NCI-H510A treated with DMSO at 0.1 percent for 48 hours (cell line): ENCODE measurements around the gene SIGLEC8.
"Not testable (repeated sequence)": the region's sequence is repeated elsewhere in the genome, so short reads cannot be mapped to it uniquely, and the experiment has no call there.

Experiments used
- DNase-seq: peaks from one replicate; lab custom pipeline; 2025; lab: John Stamatoyannopoulos, UW

The SIGLEC8 gene

DNA sequence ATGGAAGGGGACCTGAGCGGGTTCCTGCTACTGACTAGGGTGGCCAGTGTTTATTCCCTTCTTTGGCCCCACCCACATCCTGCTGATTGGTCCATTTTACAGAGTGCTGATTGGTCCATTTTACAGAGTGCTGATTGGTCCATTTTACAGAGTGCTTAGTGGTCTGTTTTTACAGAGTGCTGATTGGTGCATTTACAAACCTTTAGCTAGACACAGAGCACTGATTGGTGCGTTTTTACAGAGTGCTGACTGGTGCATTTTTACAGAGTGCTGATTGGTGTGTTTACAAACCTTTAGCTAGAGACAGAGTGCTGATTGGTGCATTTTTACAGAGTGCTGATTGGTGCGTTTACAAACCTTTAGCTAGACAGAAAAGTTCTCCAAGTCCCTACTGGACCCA lies 10.7 kb downstream of the SIGLEC8 start:
- DNase-seq: not testable (repeated sequence)

DNA sequence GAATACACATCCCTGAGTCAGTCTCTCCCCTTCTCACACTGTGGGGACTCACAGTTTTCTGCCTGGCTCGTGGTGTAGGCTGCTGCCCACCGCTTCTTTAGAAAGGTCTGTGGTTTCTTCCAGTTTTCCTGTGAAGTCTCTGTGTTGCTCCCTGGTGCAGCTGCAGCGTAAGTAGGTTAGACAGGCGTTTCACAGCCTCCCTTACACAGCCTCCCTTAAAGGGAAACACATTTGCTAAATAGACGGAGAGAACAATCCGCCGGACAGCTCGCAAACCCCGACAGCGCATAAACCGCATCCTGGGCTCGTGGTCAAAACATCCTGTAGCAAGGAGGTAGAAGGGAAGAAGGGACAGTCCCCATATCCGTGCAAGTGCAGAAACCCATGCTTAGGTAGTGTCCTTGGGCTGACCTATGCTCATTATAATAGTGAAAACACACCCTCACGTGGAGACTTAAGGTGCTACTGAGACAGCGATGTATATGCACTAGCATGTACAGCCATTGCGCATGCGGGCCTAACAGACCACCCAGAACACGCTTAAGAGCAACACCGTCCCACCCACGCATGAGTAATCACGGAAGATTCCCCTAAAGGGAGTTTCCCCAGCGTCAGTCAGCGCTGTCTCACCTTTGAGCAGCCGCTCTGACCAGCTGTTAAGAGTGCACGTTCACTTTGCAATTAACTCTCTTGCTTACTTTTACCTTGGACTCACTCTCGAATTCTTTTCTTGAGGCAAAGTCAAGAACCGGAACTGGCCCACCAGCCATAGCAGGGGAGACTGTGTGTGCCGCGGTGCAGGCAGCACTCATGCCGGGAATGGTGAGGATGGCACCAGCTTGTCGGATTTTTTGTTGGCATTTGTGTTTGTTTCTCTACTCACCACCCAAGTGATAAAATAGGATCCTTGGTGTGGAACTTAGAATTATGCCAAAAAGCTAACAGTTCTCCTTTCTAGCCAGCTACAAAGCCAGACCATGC lies 16.6 kb downstream of the SIGLEC8 start:
- DNase-seq: no peak

DNA sequence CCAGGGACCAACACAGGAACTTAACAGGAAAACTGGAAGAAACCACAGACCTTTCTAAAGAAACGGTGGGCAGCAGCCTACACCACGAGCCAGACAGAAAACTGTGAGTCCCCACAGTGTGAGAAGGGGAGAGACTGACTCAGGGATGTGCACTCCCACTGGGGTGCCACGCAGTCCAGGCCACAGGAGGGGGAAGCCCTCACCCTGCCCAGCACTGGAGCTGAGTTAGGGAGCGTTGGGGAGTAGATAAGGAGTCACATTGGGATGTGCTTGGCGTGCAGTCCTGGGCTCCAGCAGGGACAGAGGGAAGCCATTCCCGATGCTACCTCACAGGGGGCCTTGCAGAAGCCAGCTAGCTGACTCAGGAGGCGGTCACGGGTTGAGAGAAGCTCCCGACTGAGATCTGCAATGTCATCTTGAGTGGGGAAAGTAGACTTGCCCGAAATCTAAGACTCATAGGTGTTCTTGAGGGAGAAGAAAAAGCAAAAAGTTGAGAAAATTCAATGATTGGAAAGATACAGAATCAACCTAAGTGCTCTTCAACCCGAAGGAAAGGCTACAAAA lies 17.3 kb downstream of the SIGLEC8 start:
- DNase-seq: no peak

DNA sequence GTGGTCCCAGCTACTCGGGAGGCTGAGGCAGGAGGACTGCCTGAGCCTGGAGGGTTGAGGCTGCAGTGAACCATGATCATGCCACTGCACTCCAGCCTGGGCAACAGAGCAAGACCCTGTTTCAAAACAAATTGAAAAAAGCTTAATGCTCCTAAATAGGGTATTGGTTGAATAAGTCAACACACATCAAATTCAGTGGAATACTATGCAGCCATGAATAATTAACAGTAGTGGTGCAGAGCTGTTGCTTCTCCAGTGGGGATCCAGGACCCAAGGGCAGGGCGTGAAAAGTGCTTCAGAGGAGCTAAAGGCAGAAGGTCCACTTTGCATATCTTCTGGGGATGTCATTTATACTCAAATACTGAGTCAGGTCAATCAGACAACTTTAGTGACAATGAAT lies 18.2 kb downstream of the SIGLEC8 start:
- DNase-seq: no peak

DNA sequence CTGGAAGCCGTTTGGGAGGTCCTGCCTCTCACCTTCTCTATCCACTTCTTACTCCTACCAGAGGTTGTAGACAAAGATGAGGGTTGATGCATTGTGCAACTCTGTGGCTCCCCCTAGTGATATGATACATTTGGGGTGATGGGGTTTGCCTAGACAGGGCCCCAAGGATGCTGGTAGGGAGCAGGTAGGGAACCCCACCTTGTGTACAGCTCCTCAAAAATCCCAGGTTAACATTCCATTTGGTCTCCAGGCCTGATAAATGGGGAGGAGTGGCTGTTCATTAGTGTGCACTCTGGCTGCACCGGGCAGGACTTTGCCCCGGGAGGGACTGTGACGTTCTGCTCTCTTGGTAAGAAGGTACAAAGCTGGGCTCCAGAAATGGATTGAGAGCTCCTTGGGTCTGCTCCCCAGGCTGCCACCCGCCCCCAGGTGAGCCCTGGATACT lies 19.2 kb downstream of the SIGLEC8 start:
- DNase-seq: no peak

DNA sequence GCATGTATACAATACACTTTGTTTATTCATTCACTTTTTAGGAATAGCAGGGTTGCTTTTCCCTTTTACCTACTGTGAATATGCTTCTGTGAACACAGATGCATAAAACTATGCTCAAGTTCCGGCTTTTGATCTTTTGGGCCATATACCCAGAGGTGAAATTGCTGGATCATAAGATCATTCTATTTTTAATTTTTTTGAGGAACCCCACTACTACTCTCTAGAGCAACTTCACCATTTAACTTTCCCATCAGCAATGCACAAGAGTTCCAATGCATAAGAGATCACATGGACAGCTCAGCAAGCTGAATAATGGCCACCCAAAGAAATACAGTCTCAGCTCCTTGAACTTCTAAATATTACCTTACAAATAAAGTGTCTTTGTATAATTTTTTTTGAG lies 23.8 kb downstream of the SIGLEC8 start:
- DNase-seq: no peak

DNA sequence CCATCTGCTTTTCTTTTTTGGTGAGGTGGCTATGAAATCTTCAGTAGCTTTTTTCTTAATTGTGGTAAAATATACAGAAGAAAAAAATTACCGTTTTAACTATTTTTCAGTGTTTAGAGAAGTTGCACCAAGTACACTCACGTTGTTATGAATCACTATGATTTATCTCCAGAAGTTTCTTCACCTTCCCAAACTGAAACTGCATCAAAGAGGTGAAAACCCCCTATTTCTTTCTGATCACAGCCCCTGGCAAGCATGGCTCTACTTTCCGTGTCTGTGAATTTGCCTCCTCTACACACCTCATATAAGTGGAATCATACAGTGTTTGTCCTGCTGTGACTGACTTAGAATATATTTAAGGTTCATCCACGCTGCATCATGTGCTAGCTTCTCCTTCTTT lies 25.2 kb downstream of the SIGLEC8 start:
- no peak for DNase-seq

DNA sequence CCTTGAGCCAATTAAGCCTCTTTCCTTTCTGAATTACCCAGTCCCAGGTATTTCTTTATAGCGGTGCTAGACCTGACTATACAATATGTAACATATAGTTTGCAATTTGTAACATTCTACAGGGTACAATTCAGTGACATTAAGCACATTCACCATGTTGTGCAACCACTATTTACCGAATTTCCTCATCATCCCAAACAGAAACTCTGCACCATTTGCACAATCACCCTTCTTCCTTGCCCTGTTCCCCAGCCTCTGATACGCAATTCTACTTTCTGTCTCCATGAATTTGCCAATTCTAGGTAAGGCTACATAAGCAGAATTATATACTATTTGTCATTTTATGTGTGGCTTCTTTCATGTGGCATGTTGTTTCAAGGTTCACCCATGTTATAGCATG lies 27.1 kb downstream of the SIGLEC8 start:
- DNase-seq: no peak

DNA sequence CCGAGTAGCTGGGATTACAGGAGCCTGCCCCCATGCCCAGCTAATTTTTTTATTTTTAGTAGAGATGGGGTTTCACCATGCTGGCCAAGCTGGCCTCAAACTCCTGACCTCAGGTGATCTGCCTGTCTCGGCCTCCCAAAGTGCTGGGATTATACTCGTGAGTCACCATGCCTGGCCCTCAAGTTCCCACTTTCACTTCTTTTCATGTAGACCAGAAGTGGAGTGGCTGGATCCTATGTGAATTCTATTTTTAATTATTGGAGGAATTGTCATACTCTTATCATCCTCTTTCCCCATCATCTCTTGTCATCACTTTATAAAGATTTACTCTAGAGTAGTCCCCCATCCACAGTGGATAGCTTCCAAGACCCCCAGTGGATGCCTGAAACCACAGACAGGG lies 28.0 kb downstream of the SIGLEC8 start:
- DNase-seq: no peak

DNA sequence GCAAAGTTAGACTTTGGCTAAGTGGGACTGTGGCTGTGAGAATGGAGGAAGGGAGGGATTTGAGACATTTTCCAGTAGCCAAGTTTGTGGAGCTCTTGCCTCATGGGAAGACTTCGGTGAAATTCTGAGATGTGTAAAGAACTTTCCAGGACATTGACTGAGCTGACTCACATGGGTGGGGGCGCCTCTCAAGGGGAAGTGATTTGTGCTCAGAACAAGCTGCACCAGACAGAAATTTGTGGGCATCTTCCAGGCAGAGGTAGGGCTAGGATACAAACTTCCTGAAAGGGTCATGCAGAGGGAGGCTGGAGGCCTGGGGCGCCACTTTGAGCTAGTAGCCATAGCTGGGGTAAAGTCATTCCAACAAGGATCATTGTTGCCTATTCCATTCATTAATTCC lies 31.1 kb downstream of the SIGLEC8 start:
- no peak for DNase-seq

DNA sequence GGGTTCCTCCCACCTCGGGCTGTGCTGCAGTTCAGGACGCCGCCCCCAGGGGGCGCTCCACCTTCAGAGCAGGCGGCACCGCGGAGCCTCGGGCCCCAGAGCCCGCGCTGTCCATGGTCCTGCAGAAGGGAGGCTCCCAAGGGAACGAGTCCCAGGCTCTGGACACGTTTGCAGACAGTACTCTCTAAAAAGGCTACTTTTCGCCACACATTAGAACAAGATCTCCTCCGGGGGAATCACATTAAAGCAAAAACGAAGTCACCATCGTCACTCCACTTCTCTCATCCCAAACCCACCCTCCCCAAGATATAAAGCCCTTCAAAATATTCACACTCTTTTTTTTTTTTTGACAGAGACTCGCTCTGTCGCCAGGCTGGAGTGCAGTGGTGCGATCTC lies 36.2 kb downstream of the SIGLEC8 start:
- DNase-seq: no peak

DNA sequence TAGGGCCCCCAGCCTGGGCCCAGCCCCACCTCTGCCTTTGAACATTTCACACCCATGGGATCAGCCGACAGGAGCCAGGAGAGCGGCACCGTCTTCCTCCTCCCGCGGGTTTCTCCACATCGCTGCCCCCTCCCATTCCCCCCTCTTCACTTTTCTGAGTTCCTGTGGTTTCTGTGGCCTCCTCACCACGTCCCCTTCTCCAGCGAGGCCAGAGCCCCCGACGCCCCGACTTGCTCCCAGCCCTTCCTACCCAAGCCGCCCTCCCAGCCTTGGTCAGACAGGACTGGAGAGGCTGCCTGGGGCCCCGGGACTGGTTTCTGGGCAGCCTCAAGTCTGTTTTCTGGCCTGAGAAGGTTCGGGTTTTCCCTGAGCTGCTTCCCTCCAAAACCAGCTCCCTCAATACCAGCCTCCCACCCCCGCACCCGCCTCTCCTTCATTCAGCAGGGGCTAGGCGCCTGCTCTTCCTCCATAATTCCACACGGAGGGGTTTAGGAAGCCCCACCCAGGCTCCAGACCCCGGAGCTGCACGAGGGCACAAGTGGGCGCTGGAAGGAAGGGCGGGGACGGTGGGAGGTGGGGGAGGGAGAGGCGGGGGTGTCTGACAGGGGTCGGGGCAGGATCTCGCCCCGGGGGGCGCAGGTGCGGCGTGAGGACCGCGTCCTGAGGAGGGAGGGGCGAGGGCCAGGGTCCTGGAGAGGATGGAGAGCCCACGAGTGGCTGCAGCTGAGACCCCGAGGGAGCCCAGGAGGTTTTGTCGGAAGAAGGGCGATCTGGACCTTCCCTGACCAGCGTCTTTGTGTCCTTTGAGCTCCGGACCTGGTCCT lies 36.8 kb downstream of the SIGLEC8 start:
- no peak for DNase-seq

DNA sequence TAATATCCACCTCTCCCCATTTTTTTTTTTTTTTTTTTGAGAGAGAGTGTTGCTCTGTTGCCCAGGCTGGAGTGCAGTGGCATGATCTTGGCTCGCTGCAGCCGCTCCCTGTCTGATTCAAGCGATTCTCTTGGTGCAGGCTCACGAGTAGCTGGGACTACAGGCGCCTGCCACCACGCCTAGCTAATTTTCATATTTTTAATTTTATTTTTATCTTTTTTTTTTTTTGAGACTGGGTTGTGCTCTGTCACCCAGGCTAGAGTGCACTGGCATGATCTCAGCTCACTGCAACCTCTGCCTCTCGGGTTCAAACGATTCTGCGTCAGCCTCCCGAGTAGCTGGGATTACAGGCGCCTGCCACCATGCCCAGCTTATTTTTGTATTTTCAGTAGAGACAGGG lies 37.7 kb downstream of the SIGLEC8 start:
- not testable (repeated sequence) for DNase-seq

DNA sequence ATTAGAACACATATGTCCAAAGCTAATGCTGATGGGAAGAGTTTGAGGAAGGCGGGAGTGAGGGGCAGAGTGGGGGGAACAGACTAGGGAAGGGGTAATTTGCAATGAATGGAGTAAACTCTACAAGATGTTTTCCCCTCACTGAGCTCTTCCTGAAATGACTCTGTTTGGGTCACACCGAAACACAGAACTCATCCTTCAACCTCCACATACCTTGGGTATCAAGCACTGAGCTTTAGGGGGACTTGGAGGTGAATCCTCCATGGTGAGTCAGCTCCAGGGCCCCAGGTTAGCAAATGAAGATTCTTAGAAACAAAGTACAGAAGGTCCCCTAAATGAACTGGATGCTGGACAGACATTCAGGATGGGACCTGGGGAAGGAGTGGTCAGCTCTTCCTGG lies 39.5 kb downstream of the SIGLEC8 start:
- no peak for DNase-seq

DNA sequence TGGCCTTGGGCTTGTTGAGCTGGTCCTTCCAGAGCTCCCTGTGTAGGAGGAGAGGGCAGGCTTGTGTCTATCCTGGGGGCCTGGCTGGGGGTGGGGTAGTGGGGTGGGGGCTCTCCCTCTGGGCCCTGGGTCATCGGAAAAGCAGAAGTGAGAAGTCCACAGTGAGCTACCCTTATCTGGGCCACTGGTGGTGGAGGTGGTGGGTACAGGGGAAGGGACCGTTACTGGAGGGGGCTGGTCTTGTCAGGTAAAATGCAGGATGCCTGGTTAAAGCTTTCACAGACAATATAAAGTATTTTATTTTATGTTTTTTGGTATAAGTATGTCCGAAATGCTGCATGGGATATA lies 40.5 kb downstream of the SIGLEC8 start:
- no peak for DNase-seq

DNA sequence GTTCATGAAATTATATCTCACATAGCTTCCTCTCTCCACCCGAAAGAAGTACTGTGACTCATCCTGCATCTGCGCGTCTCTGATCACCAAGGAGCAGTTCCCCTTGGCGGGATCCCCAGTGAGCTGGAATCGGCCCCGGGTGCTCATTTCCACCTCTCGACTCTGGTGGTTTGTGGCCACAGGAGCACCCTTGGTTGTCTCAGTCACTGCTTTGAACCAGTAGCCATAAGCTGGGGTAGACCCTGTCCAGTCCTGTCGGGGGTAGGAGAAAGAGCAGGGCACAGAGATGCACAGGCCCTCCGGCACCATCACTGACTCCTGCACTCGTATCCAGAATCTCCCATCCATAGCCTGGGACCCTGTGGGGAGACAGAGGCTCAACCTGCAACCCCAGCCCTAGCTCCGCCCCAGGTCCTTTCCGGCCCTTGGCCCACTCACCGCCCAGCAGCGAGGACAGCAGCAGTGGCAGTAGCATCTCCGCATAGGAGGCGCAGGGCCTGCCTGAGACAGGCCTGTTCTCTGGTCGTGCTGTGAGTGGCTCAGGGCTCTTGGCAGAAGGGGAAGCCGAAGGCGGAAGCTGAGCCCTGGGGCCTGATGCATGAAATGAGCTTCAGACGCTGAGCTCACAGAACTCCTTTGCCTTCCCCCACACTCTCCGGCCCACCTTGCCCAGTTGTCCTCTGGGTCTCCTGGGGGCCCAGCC lies 41.0 kb downstream of the SIGLEC8 start, which contains the start of gene SIGLEC10:
Gene SIGLEC10, minus strand, starts transcription at position 536 of the 703 bp plus-strand sequence. Its CDS starts 61 bp downstream, at position 475.
- DNase-seq: no peak

DNA sequence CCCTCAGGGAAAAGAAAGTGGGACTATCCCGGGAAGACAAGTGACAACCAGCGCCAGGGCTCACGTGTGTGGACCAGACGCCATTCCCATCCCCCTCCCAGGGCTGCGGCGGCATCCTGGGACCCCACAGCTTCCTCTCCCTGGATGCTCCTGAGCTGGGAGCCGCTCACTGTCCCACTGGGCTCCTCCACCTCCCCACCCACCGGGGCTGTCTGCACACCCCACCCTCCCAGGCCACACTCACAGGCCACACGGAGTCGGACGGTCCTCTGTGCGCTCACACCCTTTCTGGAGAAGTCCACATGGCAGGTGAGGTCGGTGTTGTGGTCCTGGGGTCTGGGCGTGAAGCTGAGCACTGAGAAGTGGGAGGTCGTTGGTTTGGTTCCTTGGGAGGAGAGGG lies 41.8 kb downstream of the SIGLEC8 start:
- DNase-seq: not testable (repeated sequence)

DNA sequence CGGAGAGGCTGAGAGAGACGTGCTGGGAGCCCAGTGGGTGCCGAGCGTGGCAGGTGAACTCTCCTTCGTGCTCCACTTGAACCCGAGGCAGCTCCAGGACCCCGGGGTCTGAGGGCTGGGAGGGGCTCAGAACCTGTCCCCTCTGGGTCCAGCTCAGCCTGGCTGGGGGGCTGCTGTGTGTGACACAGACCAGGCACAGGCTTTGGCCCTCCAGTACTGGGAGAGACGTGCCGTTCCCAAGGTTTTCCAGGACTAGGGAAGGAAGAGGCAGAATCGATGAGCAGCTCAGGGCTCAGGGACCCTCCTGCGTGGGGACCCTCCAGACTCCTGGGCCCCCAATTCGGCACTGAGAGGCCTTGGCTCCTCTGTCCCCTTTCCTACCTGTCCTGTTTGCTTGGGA lies 43.1 kb downstream of the SIGLEC8 start:
- no peak for DNase-seq

DNA sequence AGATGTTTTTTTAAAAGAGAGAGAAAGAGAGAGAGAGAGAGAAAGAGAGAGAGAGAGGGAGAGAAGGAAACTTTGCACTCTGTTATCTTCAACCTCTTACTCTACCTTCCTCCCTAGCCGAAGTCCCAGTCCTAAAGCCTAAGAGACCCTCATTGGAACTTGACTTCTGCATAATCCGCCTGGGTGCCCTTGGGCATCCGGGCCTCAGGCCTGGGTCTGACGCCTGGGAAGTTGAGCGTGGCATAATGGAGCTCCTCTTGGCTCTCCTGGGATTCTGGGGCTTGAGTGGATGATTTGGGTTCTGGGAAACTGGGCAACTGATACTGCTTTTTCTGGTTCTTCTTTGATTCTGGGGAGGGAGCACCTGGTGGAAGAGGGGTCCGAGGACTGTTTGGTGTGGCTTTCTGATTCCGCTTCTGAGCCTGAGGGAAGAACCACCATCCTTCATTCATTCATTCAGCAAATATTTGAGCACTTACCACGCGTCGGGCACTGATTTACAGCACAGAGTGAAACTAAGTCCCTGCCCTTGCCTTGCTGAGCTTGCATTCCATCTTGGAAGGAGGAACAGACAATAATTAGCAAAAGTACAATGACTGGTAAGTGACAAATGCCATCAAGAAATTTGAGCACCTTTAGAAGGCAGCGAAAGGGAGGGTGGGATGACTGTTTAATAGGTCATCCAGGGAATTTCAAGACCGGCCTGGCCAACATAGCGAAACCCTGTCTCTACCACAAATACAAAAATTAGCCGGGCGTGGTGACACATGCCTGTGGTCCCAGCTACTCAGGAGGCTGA lies 47.1 kb downstream of the SIGLEC8 start:
- no peak for DNase-seq

DNA sequence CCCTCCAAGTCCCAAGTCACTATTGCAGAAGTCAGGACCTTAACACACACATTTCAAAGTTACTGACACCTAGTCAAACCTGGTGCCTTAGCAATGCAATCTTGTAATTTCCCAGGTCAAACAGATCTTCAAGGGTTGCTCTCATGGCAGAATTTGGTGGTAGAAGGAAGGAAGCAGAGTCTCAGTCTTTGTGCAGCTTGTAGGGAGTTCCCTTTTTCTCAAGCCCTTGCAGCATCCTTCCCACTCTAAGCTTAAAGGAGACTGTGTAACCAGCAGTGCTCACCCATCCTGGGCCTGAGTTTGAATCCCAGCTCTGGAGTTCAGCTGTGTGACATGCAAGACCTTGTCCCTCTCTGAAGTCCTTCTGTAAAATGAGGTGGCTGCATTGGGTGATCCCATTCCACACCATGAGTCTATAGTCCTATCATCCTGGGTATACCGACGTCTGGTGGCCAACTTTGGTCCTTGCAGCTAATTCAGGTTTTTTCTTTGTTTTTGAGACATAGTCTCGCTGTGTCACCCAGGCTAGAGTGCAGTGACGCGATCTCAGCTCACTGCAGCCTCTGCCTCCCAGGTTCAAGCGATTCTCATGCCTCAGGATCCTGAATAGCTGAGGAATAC lies 50.6 kb downstream of the SIGLEC8 start:
- DNase-seq: no peak

DNA sequence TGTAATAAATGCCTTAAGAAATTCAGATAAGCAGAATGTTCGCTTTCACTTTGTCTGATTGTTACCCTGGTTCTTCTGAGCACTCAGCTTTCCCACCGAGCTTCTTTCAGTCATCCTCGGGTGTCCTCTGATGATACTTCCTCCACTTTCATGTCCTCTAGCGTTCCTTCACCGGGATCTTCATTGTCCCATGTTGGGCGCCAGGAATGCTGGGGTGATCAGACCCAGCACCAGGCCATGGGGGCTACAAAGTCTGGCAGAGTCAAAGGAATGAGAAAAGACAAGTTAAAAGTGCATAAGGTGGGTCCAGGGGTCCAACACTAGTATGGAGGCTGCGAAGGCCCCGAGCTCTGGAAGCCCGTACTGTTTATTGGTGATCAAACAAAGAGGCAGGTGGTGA lies 56.1 kb downstream of the SIGLEC8 start:
- DNase-seq: no peak
